SK-N-SH (cell line): ENCODE measurements around the gene RABIF.

Experiments used
- CTCF ChIP-seq: fragments of 200-600 bp; sonication (generic); IDR thresholded peaks from 2 replicates; pipeline ENCODE4 v1.6.1; 2017; ENCODE audit warnings: antibody characterized with exemption, mild to moderate bottlenecking, moderate library complexity
- EZH2phosphoT487 ChIP-seq: fragments of 200-600 bp; sonication (generic); IDR thresholded peaks from 2 replicates; pipeline ENCODE4 v1.6.1; 2017; ENCODE audit warnings: low read depth, mixed run types, mild to moderate bottlenecking, antibody characterized with exemption, moderate library complexity, borderline replicate concordance

DNA sequence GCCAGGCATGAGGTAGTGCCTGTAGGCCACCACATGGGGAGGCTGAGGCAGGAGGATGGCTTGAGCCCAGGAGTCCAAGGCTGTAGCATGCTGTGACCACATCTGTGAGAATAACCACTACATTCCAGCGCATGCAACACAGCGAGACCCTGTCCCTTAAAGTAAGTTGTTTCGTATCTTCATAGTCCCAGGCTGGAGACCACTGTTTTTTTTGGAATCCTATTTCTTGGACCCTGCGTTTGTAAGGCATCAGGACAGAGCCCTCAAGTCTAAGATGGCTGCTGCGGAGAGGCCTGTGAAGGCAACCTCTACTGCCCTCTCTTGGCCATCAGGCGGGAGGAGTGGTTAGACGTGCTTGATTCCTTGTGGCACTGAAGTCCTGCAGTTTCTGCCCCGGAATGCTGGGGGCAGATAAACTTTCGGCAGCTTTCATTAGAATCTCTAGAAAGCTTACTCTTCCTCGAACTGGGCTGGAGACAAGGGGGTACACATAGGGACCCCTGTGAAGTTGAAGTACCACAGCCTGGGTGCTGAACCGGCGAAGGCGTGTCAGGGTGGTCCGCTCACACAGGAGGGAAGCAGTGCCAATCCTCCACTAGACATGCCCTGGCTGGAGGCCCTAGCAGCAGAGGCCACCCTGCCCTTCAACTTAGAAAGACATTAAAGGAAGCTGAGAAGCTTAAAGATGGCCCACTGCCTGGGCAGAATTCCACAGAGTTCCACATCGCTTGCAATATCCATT is 36.6 kb downstream of the RABIF start:
- TF ChIP-seq CTCF (peak; percentile 65), EZH2phosphoT487 (no peak)
